Trophoblast cell (in vitro differentiated cells and primary cell): ENCODE results near the gene ADRA2C.

Source experiments
- DNase-seq, 2 donors: peaks; one replicate each; pipeline ENCODE4 v3.0.0-alpha.2; 2016
- H2AFZ ChIP-seq: 2 replicates; pipeline ENCODE4 v1.6.1; 2013; ENCODE audit warnings: low read length, moderate library complexity, mild to moderate bottlenecking; ENCODE audit not compliant: insufficient read depth, poor library complexity
- H2AK5ac ChIP-seq: 2 replicates; pipeline ENCODE4 v1.6.1; 2013; ENCODE audit warnings: mild to moderate bottlenecking, low read length
- H2BK120ac ChIP-seq: 2 replicates; pipeline ENCODE4 v1.6.1; 2013; ENCODE audit warnings: low read length, mild to moderate bottlenecking, moderate library complexity; ENCODE audit not compliant: insufficient read depth, poor library complexity
- H2BK12ac ChIP-seq: 2 replicates; pipeline ENCODE4 v1.6.1; 2013; ENCODE audit warnings: mild to moderate bottlenecking, low read length, moderate library complexity
- H2BK5ac ChIP-seq: 2 replicates; pipeline ENCODE4 v1.6.1; 2013; ENCODE audit warnings: low read length, low read depth, moderate library complexity, mild to moderate bottlenecking; ENCODE audit not compliant: poor library complexity
- H3K14ac ChIP-seq: 2 replicates; pipeline ENCODE4 v1.6.1; 2013; ENCODE audit warnings: mild to moderate bottlenecking, low read length
- H3K18ac ChIP-seq: 2 replicates; pipeline ENCODE4 v1.6.1; 2013; ENCODE audit warnings: mild to moderate bottlenecking, low read length
- H3K23ac ChIP-seq: 2 replicates; pipeline ENCODE4 v1.6.1; 2013; ENCODE audit warnings: low read length
- H3K27ac ChIP-seq: 2 replicates; pipeline ENCODE4 v1.5.1; 2013; ENCODE audit warnings: low read depth, mild to moderate bottlenecking, inconsistent platforms, low read length, moderate library complexity
- H3K27me3 ChIP-seq: 2 replicates; pipeline ENCODE4 v1.6.1; 2013; ENCODE audit warnings: inconsistent platforms, mild to moderate bottlenecking, low read length, moderate library complexity; ENCODE audit not compliant: insufficient read depth
- H3K36me3 ChIP-seq, 2 experiments: 1 replicate in 1 of 2; 2 replicates in 1 of 2; pipeline ENCODE4 v1.6.1; 2013; ENCODE audit warnings: low read length in 2 of 2, mild to moderate bottlenecking in 2 of 2, moderate library complexity in 1 of 2; ENCODE audit not compliant: insufficient read depth in 2 of 2, control insufficient read depth in 1 of 2
- H3K4ac ChIP-seq: 2 replicates; pipeline ENCODE4 v1.6.1; 2013; ENCODE audit warnings: low read depth, mild to moderate bottlenecking, low read length, moderate library complexity
- H3K4me1 ChIP-seq, 2 experiments: 1 replicate in 1 of 2; 2 replicates in 1 of 2; pipeline ENCODE4 v1.6.1; 2013; ENCODE audit warnings: low read length in 2 of 2, mild to moderate bottlenecking in 2 of 2, moderate library complexity in 1 of 2; ENCODE audit not compliant: insufficient read depth in 2 of 2, control insufficient read depth in 1 of 2
- H3K4me2 ChIP-seq: 2 replicates; pipeline ENCODE4 v1.6.1; 2013; ENCODE audit warnings: inconsistent platforms, mild to moderate bottlenecking, low read length, moderate library complexity
- H3K4me3 ChIP-seq: 2 replicates; pipeline ENCODE4 v1.5.1; 2013; ENCODE audit warnings: mild to moderate bottlenecking, low read depth, low read length, inconsistent platforms
- H3K79me1 ChIP-seq: one replicate; pipeline ENCODE4 v1.6.1; 2013; ENCODE audit warnings: low read length
- H3K79me2 ChIP-seq: 2 replicates; pipeline ENCODE4 v1.6.1; 2013; ENCODE audit warnings: low read length, mild to moderate bottlenecking; ENCODE audit not compliant: control insufficient read depth, insufficient read depth, poor library complexity
- H3K9ac ChIP-seq: 2 replicates; pipeline ENCODE4 v1.6.1; 2013; ENCODE audit warnings: mild to moderate bottlenecking, low read length
- H3K9me3 ChIP-seq: 2 replicates; pipeline ENCODE4 v1.6.1; 2013; ENCODE audit warnings: low read depth, mild to moderate bottlenecking, control low read depth, inconsistent platforms, low read length; ENCODE audit not compliant: insufficient read depth
- H4K12ac ChIP-seq: 2 replicates; pipeline ENCODE4 v1.6.1; 2013; ENCODE audit warnings: low read depth, mild to moderate bottlenecking, low read length, moderate library complexity
- H4K8ac ChIP-seq: 2 replicates; pipeline ENCODE4 v1.6.1; 2013; ENCODE audit warnings: low read depth, mild to moderate bottlenecking, low read length, moderate library complexity
- H4K91ac ChIP-seq: one replicate; pipeline ENCODE4 v1.6.1; 2013; ENCODE audit warnings: low read depth, mild to moderate bottlenecking, low read length, moderate library complexity
- WGBS: extraction: QIAGEN DNeasy Blood & Tissue Kit; methylation state at CpG from one replicate; pipeline ENCODE4 v1.1.7; 2013; ENCODE audit warnings: missing lambda C conversion rate; ENCODE audit not compliant: insufficient read length, insufficient coverage; ENCODE audit errors: extremely low coverage; 5-methylcytosine and 5-hydroxymethylcytosine counted together

ADRA2C gene

DNA sequence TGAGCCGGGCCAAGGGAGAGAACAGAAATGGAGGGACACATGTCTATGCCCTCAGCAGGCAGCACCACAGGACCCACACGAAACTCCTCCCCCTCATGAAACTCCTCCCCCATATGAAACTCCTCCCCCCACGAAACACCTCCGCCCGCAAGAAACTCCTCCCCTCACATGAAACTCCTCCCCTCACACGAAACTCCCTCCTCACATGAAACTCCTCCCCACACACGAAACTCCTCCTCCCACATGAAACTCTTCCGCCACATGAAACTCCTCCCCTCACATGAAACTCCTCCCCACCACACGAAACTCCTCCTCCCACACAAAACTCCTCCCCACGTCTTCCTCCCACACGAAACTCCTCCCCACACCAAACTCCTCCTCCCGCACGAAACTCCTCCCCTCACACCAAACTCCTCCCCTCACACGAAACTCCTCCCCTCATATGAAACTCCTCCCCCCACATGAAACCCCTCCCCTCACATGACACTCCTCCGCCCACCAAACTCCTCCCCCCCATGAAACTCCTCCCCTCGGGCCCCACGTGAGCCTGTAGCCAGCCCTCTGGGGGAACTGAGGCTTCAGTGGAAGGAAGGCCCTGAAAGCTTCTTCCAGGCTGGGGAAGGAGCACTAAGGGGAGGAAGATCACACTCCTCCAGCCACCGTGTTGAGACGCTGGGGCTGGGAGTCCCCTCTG, 15.2 kb downstream of the ADRA2C start:
- H3K4ac ChIP-seq: no peak overlapping the region
- no peak for DNase-seq
- peaks cover 4% of the 10 kb centered on the region for H3K79me1 ChIP-seq
- H2AK5ac ChIP-seq: no peak overlapping the region
- H2BK12ac ChIP-seq: peak overlapping the region; percentile 55
- no peak overlapping the region for H2AFZ ChIP-seq
- H3K4me3 ChIP-seq: no peak overlapping the region
- H2BK120ac ChIP-seq: no peak overlapping the region
- H4K12ac ChIP-seq: no peak overlapping the region
- H3K36me3 ChIP-seq: no peaks in the 10 kb centered on the region
- no peak overlapping the region for H3K4me2 ChIP-seq
- H3K27me3 ChIP-seq: no peaks in the 10 kb centered on the region
- H3K18ac ChIP-seq: peak overlapping the region; percentile 33
- H4K8ac ChIP-seq: no peak overlapping the region
- 100% methylated on average over 12 of the region's 19 CpGs for WGBS
- H3K9ac ChIP-seq: no peak overlapping the region
- H3K9me3 ChIP-seq: peaks cover 4% of the 10 kb centered on the region
- H3K27ac ChIP-seq: no peak overlapping the region
- peak overlapping the region; percentile 31 for H2BK5ac ChIP-seq
- no peaks in the 10 kb centered on the region for H3K79me2 ChIP-seq
- H3K4me1 ChIP-seq: peaks cover 20 to 23% of the 10 kb centered on the region in 2 experiments
- peak overlapping the region; percentile 61 for H3K14ac ChIP-seq
- H4K91ac ChIP-seq: no peak overlapping the region
- no peak overlapping the region for H3K23ac ChIP-seq

DNA sequence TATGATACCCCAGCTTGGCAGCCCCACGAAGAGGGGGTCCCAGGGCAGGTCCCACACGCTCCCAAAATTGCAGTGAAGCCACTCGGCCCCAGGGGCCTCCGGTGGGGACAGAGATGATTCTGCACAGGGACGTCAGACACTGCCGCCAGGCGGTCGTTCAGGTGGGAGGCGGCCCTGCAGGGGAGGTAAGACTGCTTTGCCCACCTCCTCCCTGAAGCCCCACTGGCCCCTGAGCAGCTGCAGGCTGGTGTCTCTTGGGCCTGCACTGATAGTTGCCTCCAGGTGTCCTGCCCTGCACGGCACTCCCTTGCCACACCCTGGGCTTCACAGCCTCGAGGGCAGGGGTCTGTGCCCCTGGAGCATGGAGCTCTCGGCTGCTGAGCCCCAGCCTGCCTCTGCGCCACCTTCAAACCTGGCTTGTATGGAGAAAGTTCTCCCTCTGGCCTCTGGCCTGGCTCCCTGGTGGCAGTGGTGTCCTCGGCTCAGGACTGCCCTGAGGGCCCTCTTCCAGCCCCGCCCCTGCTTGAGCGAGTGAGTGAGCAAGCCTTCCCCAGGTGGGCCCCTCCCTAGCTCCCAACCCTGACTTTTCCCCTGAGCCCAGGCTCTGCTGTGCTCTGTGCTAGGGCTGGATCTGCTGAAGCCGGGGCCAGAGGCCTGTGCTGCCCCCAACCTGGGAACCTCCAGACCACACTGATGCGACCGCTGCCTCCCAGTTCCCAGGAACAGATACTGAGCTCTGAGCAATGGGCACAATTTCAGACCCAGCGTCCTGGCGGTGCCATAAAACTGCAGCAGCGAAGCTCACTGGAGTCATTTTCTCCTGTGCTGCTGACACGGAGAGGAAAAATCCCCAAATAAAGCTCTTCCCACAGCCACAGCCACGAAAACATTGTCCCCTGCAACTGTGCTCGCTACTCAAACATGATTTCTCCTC, 16.1 kb downstream of the ADRA2C start:
- Histone ChIP-seq H2BK5ac (no peak overlapping the region), H3K79me1 (peaks cover 4% of the 10 kb centered on the region), H2AK5ac (no peak overlapping the region), H3K4me2 (no peak overlapping the region), H3K27ac (no peak overlapping the region), H3K4ac (no peak overlapping the region), H3K14ac (no peak overlapping the region), H2AFZ (no peak overlapping the region), H3K9ac (no peak overlapping the region), H3K4me3 (no peak overlapping the region), H3K27me3 (no peaks in the 10 kb centered on the region), H4K8ac (no peak overlapping the region), H2BK120ac (no peak overlapping the region), H3K36me3 (no peaks in the 10 kb centered on the region), H3K4me1 (peaks cover 20 to 23% of the 10 kb centered on the region in 2 experiments), H3K23ac (no peak overlapping the region), H4K12ac (no peak overlapping the region), H3K18ac (no peak overlapping the region), H3K9me3 (peaks cover 4% of the 10 kb centered on the region), H4K91ac (no peak overlapping the region), H3K79me2 (no peaks in the 10 kb centered on the region), H2BK12ac (no peak overlapping the region)
- no CpG with 5 or more reads among the region's 25 CpGs for WGBS
- peak in 1 of 2 donors; percentile 2 for DNase-seq

DNA sequence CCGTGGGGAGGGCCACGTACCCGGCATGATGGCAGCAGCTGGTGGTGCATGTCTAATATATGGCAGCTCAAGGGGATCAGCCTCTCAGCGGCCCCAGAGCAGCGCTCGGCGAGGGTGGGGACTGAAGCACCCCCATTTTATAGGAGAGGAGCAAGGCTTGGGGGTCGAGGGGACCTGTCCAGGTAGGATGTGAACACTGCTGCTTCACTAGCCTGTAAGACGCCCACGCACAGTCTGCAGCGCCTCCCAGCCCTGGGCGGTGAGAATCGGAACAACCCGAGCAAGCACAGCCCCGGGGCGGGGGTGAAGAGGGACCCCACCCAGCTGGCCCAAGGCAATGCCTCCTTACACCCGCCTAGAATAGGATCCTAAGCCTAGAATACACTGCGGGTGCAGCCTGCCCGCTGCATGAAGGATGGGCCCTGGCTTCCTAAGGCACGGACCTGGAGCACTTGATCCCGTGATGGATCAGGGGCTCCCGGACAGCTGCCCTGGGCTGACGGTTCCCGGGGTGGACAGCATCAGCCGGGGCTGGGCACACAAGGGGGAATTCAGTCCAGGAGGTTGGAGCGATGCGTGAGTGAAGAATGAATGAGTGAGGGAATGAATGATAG, 17.6 kb downstream of the ADRA2C start:
- no CpG with 5 or more reads among the region's 27 CpGs for WGBS
- no peak overlapping the region for H4K12ac ChIP-seq
- peaks cover 4% of the 10 kb centered on the region for H3K9me3 ChIP-seq

DNA sequence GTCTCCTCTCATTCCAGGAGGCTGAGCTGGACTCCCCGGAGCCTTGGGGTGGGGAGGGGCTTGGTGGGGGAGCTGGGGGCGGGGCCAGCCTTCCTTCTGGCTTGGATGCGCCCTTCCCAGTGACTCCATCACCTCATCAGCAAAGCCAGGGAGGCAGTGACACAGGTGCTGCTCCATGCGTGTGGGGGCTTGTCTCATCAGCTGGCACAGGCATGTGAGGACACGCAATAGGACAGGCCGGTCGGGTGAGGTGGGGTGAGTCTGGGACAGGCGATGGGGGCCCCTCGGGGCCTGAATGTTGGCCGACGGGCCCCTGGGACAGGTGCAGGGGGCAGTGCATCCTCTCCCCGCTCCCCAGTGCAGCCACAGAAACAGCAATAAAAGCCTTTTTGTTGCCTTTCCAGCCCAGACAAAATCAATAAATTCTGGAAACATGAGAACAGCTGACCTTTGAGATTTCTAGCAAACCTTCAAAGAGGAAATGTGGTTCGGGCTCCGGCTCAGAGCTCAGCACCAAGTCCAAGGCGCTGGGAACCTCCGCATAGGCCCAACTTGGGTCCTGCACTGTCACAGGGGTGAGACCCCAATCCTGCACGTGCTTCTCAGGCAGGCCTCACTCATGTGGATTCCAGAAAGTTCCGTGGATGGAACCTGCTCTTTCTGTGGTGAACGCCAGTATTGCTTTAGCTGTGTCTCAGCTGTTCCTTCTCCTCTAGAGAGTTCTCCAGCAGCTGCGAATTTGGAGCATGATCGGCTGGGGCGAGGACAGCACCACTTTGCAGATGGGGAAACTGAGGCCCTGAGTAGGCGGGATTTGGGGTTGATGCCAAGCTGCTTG, 18.5 kb downstream of the ADRA2C start:
- DNase-seq: no peak
- no peak overlapping the region for H4K8ac ChIP-seq
- no peak overlapping the region for H3K9ac ChIP-seq
- H3K27me3 ChIP-seq: no peaks in the 10 kb centered on the region
- H3K79me1 ChIP-seq: peaks cover 4% of the 10 kb centered on the region
- H2AK5ac ChIP-seq: no peak overlapping the region
- no peaks in the 10 kb centered on the region for H3K79me2 ChIP-seq
- peaks cover 20 to 23% of the 10 kb centered on the region in 2 experiments for H3K4me1 ChIP-seq
- no peaks in the 10 kb centered on the region for H3K36me3 ChIP-seq
- H3K27ac ChIP-seq: no peak overlapping the region
- no peak overlapping the region for H2BK12ac ChIP-seq
- H3K4me3 ChIP-seq: no peak overlapping the region
- H3K4ac ChIP-seq: no peak overlapping the region
- no peak overlapping the region for H3K14ac ChIP-seq
- no peak overlapping the region for H3K18ac ChIP-seq
- no peak overlapping the region for H2BK5ac ChIP-seq
- H3K4me2 ChIP-seq: no peak overlapping the region
- H4K12ac ChIP-seq: no peak overlapping the region
- H3K9me3 ChIP-seq: peaks cover 4% of the 10 kb centered on the region
- WGBS: no CpG with 5 or more reads among the region's 23 CpGs
- H4K91ac ChIP-seq: no peak overlapping the region
- no peak overlapping the region for H3K23ac ChIP-seq
- no peak overlapping the region for H2BK120ac ChIP-seq
- H2AFZ ChIP-seq: no peak overlapping the region

More for the DNA sequence above, 17.6 kb downstream of the ADRA2C start:
- H2BK12ac ChIP-seq: no peak overlapping the region
- H3K4me2 ChIP-seq: no peak overlapping the region
- H2AK5ac ChIP-seq: no peak overlapping the region
- no peaks in the 10 kb centered on the region for H3K36me3 ChIP-seq
- peak in 1 of 2 donors; percentile 7 for DNase-seq
- H3K9ac ChIP-seq: no peak overlapping the region
- H3K4me1 ChIP-seq: peaks cover 20 to 23% of the 10 kb centered on the region in 2 experiments
- H2BK5ac ChIP-seq: no peak overlapping the region
- no peak overlapping the region for H3K18ac ChIP-seq
- no peak overlapping the region for H4K8ac ChIP-seq
- H3K4me3 ChIP-seq: no peak overlapping the region
- no peaks in the 10 kb centered on the region for H3K27me3 ChIP-seq
- H3K79me2 ChIP-seq: no peaks in the 10 kb centered on the region
- no peak overlapping the region for H3K14ac ChIP-seq
- no peak overlapping the region for H3K23ac ChIP-seq
- no peak overlapping the region for H4K91ac ChIP-seq
- no peak overlapping the region for H2AFZ ChIP-seq
- no peak overlapping the region for H2BK120ac ChIP-seq
- no peak overlapping the region for H3K4ac ChIP-seq
- no peak overlapping the region for H3K27ac ChIP-seq
- H3K79me1 ChIP-seq: peaks cover 4% of the 10 kb centered on the region
